ENCODE results near the gene S100A13.
"Not testable (repeated sequence)": the region's sequence is repeated elsewhere in the genome, so short reads cannot be mapped to it uniquely, and the experiment has no call there.

The S100A13 gene

DNA sequence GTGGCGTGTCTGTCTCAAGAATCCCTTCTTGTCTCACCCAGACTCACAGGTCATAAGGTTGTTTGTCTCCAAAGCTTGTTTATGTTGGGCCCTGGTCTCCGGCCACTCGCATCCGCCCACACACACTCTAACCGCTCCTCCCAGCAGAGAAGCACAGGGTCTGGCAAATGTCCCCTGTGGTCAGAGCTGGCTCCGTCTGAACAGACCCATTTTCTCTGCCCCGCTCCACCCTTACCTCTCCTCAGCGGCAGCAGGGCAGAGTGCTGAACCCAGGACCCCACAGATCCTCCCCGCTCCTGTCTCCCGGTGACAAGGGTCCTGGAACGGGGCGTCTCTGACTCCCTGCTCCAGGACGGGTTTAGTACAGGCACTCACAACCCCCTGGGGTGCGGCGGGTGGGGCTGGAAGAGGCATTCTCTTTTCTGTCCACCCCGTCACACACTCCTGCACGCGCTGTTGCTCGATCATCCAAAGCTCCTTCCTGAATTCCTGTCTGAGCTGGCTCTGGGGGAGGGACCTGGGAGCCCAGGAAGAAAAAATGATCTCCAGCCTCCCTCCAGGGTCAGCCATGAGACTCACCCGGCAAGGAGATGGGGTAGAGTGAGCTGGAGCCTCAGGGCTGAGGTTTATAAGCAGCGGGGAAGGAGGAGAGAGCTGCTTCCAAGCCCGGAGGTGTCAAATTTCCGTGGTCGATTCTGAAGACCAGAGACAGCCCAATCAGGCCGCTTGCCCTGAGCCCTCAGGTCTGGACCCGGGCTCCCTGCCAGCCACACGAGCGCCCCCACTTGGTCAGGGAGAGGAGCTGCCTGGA lies at the start of gene S100A13:
TSS of gene S100A13 (minus strand) at position 602 of the 811 bp plus-strand sequence. CDS start 1,033 bp downstream, outside the sequence.
- DNase-seq, result no peak

DNA sequence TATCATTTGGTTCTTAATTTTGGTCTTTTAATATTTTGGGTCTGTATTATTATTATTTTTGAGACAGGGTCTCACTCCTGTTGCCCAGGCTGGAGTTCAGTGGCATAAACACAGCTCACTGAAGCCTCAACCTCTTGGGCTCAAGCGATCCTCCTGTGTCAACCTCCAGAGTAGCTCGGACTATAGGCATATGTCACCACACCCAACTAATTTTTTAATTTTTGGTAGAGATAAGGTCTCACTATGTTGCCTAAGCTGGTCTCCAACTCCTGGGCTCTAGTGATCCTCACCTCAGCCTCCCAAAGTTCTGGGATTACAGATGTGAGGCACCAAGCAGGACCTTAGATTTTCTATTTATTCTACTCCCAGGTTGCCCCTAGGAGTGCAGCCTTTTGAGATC lies 46.2 kb upstream of the S100A13 start:
- DNase-seq, result no peak

DNA sequence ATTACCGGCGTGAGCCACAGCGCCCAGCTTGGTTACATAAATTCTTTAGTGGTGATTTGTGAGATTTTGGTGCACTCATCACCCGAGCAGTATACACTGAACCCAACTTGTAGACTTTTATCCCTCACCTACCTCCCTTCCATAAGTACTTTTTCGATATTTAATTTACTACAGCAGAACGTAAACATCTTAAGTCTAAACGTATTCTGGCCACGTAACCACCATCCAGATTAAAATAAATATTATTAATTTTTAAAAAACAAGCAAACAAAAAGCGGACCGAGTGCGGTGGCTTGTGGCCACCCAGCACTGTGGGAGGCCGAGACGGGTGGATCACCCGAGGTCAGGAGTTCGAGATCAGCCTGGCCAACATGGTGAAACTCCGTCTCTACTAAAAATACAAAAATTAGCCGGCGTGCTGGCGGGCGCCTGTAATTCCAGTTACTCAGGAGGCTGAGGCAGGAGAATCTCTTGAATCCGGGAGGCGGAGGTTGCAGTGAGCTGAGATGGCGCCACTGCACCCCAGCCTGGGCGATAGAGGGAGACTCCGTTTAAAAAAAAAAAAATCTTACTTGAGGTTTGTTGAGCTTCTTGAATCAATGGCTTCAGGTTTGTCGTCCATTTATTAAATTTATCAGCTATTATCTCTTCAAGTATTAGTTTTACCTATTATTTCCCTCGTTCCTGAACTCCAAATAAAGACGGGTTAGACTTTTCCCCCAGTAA lies 44.5 kb upstream of the S100A13 start:
- peak; percentile 69 to 74 for DNase-seq

- DNase-seq, result peak; percentile 96 to 98
Observed at GRCh38 chr1:153670859-153671627, 43.7 kb upstream of the S100A13 start, which contains the start of gene ILF2. ILF2 (minus strand) TSS chr1:153670993; CDS start chr1:153670922, 71 bp downstream.

DNA sequence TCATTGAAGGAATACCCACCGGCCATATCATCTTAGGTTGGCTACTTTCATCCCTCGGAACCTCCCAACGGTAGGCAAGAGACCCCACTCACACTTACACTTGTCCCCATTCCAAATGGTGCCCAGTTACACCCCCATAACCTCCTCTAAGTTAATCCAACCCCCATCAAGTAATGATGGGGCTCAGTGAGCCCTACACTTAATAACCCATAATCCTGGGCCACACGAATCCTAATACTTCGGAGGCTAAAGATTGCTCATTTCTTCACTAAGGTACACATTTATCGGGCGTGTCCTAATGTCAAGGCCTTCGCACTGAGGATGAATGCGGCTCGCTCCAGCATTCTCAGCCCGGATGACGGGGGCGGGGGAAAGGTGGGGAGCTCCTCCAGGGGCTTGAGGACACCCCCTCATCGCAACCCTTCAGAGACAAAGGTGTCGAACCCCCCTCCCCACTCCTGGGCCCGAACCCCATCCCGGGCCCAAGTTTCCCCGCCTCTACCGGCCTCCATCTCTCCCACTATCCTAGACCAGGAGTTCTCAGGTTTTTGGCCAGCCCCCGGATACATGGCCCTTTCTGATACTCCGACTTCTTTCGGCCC lies 43.1 kb upstream of the S100A13 start:
- DNase-seq, result peak in 1 of 2 experiments; percentile 34

GRCh38 chr1:153669606-153670005 lies 42.3 kb upstream of the S100A13 start:
- DNase-seq, result no peak

DNA sequence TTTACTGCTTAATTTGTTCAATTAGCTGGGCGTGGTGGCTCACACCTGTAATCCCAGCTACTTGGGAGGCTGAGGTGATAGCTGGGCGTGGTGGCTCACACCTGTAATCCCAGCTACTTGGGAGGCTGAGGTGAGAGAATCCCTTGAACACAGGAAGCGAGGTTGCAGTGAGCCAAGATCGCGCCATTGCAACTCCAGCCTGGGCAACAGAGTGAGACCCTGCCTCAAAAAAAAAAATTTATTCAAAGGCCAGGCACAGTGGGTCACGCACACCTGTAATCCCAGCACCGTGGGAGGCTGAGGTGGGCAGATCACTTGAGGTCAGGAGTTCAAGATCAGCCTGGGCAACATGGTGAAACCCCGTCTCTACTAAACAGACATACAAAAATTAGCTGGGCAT lies 41.4 kb upstream of the S100A13 start:
- not testable (repeated sequence) for DNase-seq

GRCh38 chr1:153667439-153667838 lies 40.1 kb upstream of the S100A13 start:
- no peak for DNase-seq

GRCh38 chr1:153663211-153663610 lies 35.9 kb upstream of the S100A13 start:
- DNase-seq, result no peak

- no peak for DNase-seq
Observed at GRCh38 chr1:153662269-153662668, 35.0 kb upstream of the S100A13 start.

DNA sequence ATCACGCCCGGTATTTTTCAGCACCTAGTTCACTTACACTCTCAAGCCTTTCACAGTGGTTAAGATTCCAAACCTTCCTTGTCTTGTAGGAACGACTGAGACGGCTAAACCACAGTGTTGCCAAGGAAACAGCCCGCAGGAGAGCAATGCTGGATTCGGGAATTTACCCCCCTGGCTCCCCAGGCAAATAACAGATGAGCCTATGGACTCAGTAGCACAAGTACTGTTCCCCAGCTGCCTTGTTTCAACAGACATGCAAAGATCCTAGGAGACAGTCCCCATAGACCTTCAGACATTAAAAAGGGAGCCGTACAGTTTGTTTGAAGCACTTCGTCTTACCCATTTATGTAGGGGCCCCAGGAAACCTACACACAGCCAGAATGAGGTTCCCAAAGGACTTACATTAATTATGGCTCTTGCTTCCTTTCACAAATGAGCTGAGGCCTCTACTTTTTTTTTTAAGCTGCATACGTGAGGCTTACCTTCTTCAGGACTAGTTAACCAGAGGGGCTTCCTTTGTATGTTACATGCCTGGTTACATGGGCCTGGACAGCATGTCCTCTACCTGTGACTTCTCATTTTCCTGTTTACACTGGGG lies 33.9 kb upstream of the S100A13 start:
- DNase-seq, result no peak

DNA sequence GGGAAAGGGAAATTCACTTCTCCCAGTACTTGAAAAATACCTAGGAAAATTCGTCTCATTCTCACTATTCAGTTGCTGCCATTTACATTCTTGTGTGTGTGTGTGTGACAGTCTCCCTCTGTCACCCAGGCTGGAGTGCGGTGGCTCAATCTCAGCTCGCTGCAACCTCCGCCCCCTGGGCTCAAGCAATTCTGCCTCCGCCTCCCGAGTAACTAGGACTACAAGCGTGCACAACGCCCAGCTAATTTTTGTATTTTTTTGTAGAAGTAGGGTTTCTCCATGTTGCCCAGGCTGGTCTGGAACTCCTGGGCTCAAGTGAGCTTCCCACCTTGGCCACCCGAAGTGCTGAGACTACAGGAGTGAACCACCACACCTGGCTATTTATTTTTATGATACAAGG lies 32.4 kb upstream of the S100A13 start:
- no peak for DNase-seq

- DNase-seq, result no peak
Observed at GRCh38 chr1:153659175-153659534, 31.9 kb upstream of the S100A13 start.

DNA sequence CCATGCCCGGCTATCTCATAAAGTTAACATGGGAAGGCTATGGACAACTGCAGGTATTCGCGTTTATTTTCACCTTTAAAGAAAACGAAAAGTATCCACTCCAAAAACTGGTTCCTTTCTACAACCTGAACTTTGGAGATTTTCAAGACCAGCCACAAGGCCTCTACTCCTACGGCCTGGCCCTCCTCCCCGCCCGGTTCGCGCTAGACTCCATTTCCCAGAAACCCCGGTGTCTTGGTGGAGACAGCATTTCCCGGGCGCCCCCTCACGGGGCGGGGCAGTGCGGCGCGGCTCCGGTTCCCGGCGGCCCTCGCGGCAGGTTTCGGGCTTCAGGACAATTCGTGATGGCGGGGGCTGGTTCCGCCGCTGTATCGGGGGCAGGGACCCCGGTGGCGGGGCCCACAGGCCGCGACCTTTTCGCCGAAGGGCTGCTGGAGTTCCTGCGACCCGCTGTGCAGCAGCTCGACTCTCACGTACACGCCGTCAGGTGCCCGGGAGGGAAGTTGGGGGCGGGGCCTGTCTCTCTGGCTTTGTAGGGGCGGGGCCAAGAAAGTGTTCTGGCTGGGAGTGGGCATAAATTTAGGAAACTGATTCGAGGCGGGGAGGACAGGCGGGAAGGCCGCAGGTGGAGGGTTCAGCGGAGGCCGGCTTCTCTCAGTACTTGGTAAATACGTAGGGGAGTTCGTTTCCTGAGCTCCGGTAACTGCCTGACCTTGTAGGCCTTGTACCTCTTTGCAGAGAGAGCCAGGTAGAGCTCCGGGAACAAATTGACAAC lies 31.3 kb upstream of the S100A13 start, which contains the start of gene SNAPIN:
TSS of gene SNAPIN (plus strand) at position 304 of the 775 bp plus-strand sequence. CDS start at position 345, 41 bp downstream.
- peak; percentile 92 to 95 for DNase-seq

- no peak for DNase-seq
Observed at GRCh38 chr1:153655333-153655732, 28.0 kb upstream of the S100A13 start.

DNA sequence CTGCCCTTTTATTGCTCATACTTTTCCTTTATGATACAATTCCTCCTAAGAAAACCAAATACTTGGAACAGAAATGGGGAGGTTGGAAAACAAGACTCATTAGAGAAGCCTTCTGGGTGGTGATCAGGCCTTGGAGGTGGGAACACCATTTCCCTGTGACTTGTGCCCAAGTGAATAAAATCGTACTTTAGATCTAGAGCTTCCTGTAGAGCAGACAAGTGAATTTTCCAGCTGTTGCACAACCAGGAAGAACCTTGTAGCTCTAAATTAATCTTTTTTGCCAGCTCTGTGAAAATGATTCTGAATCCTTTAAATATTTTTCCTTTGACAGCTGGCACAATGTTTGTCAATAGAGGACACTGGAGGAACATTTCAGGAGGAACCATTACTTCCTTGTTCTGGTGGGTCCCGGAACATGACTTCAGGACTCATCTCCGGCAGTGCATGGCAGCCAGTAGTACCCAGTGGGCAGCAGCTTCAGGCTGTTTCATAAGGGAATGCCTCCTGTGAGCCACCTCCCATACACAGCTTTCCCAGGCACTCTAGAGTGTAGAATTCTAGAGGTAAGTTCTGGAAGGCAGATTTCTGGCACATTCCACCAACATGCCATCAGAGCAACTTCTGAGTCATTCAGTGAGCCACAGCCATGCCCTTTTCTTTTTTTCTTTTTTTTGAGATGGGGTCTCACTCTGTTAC lies 25.6 kb upstream of the S100A13 start:
- no peak for DNase-seq

DNA sequence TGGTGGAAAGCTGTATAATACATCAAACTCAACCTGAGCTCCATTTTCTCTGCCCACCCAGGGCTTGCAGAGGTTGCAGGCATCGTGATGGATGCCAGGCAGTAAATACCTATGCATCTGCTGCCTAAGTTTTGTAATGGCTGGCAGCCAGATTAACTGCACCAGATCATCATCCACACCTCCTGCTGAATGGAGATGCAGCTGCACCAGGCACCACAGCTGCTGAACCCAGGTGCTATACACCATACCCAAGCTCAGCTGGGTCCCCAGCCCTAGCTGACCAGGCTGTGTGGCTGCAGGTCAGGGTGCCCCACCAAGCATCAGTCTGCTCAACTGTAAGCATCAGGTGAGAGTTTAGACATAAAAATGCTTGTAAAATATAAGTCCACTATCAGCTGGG lies 24.5 kb upstream of the S100A13 start:
- DNase-seq, result no peak

DNA sequence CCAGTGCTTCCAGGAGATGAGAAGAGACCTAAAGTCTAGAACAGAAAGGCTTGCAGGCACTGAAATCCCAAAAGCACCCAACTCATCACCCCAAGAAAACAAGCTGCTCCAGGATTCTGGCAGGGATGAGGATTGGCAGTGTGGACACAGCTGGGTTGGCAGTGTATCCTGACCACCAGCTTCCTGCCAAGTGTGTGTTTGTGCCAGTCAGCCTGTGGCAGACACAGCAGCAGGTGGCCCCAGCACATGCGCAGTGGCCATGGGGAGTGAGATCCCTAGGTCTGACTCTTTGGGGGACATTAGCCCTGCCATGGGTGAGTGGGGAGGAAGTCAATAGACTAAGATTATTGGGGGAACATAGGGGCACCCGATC lies 22.5 kb upstream of the S100A13 start:
- DNase-seq, result no peak

DNA sequence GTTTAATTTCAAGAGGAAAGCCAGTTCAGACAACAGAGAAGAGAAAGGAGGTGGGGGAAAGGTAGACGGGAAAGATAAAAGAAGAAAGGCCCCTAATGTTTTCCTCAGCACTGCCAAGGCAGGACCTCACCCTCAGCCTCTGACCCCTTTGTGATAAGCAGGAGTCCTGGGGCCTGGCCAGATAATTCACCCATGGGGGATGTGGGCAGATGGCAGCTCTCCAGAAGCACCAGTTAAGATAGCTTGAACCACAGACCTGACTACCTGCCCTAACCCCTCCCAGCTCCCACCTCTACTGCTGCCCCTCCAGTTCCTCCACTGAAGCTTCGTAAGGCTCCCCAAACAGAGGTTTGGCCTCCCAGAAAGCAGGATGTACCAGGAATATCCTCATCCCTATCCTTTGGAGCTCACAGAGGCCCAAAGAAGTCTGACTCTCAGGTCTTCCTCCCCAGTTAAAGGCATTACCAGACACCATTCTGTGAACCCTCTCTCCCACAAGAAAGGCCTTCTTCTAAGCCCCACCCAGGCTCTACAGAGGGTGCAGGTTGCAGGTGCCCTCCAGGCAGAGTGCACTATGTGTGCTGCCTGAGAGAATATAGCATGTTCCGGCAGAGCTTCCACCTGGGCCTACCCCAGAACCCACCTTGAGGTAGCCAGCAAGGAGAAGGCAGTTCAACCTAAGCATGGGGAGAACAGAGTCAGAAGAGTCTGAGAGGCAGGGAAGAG lies 22.0 kb upstream of the S100A13 start:
- no peak for DNase-seq

DNA sequence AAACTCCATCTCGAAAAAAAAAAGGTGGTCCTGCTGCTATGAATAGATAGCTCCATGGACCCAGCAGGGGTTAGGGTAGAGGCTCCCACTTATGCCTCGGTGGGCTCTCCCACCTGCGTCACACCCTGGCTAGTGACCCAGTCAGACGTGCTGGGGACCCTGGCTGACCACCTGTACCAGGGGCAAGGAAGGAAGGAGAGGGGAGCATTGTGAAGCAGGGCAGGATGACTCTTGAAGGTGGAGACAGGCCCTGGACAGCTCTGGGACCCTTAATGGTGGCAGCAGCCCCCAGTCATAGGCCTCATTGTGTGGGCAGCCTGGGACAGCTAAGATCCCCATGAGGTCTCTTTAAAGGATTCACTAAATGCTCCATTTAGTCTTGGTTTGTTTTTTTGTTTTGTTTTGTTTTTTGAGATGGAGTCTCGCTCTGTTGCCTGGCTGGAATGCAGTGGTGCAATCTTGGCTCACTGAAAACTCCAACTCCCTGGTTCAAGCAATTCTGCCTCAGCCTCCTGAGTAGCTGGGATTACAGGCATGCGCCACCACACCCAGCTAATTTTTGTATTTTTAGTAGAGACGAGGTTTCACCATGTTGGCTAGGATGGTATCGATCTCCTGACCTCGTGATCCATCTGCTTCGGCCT lies 20.8 kb upstream of the S100A13 start:
- DNase-seq, result no peak

All from activated CD4-positive, alpha-beta T cell treated with anti-CD3 and anti-CD28 coated beads, Interleukin-2, amount 50 U/mL, for 48 hours (primary cell).